Thymus (tissue), 11 donors: Measurements from ENCODE around the gene RELB. TPM values are rescaled to one million over a fixed set of nuclear protein-coding genes. Genes with fewer than 3 reads are reported as not detected.

Experiments used
- DNase-seq, 9 donors: peaks; one replicate each; pipeline ENCODE4 v3.0.0-alpha.2; 2013; ENCODE audit warnings: low spot score in 9 of 9, low read depth in 6 of 9, missing footprints in 1 of 9
- H3K27ac ChIP-seq, 2 donors: one replicate each; pipeline ENCODE4 v1.5.1; 2013; ENCODE audit warnings: control low read depth in 1 of 2, low read depth in 1 of 2, low read length in 1 of 2, mild to moderate bottlenecking in 1 of 2, moderate library complexity in 1 of 2
- H3K27me3 ChIP-seq, 2 donors: one replicate each; pipeline ENCODE4 v1.5.1; 2013; ENCODE audit warnings: low read length in 1 of 2; ENCODE audit not compliant: control insufficient read depth in 2 of 2, insufficient read depth in 1 of 2
- H3K36me3 ChIP-seq, 2 donors: one replicate each; pipeline ENCODE4 v1.5.1; 2013; ENCODE audit warnings: low read length in 1 of 2, mild to moderate bottlenecking in 1 of 2, moderate library complexity in 1 of 2; ENCODE audit not compliant: control insufficient read depth in 2 of 2, insufficient read depth in 2 of 2
- H3K4me1 ChIP-seq, 2 donors: one replicate each; pipeline ENCODE4 v1.5.1; 2013; ENCODE audit warnings: low read length in 2 of 2; ENCODE audit not compliant: control insufficient read depth in 2 of 2, insufficient read depth in 2 of 2
- H3K4me3 ChIP-seq, 2 donors: one replicate each; pipeline ENCODE4 v1.5.1; 2013; ENCODE audit warnings: low read length in 2 of 2, control low read depth in 1 of 2, mild to moderate bottlenecking in 1 of 2
- H3K9me3 ChIP-seq, 2 donors: one replicate each; pipeline ENCODE4 v1.5.1; 2013; ENCODE audit warnings: low read length in 1 of 2, mild to moderate bottlenecking in 1 of 2; ENCODE audit not compliant: control insufficient read depth in 2 of 2, insufficient read depth in 1 of 2
- WGBS: extraction: QIAGEN DNeasy Blood & Tissue Kit; methylation state at CpG from one replicate; pipeline ENCODE4 v1.1.7; 2013; 5-methylcytosine and 5-hydroxymethylcytosine counted together
- polyA plus RNA-seq: library from polyadenylated mRNA; stranded (reverse); fragments of 200-250 nt; gene quantifications from one replicate; pipeline ENCODE4 v1.2.3, GENCODE V29; 2013
- total RNA-seq: library from RNA; stranded (reverse); fragments of 120-200 nt; gene quantifications from one replicate; pipeline ENCODE4 v1.2.4, GENCODE V29; 2013
- donor health status: healthy.

The RELB gene
- total and polyA plus RNA-seq, 2 donors: 16.9 to 24.1 TPM

GRCh38 chr19:45045671-45046353 is 44.5 kb downstream of the RELB start:
- H3K9me3 ChIP-seq: no peaks in the 10 kb centered on the region
- H3K27ac ChIP-seq: no peak overlapping the region
- peaks cover 43 to 52% of the 10 kb centered on the region in 2 donors for H3K36me3 ChIP-seq
- WGBS: 97% methylated on average over 14 of the region's 14 CpGs
- H3K27me3 ChIP-seq: no peaks in the 10 kb centered on the region
- DNase-seq: no peak
- H3K4me1 ChIP-seq: no peaks in the 10 kb centered on the region
- H3K4me3 ChIP-seq: no peak overlapping the region

- 97% methylated on average over 7 of the region's 7 CpGs for WGBS
- Histone ChIP-seq H3K4me1 (no peaks in the 10 kb centered on the region), H3K36me3 (peaks cover 42 to 48% of the 10 kb centered on the region in 2 donors), H3K9me3 (no peaks in the 10 kb centered on the region), H3K27ac (no peak overlapping the region), H3K27me3 (no peaks in the 10 kb centered on the region), H3K4me3 (no peak overlapping the region)
- DNase-seq: no peak
Measured at GRCh38 chr19:45046355-45046754, 45.1 kb downstream of the RELB start.

GRCh38 chr19:45047188-45047797 is 46.0 kb downstream of the RELB start:
- Histone ChIP-seq H3K4me1 (no peaks in the 10 kb centered on the region), H3K36me3 (peaks cover 40 to 44% of the 10 kb centered on the region in 2 donors), H3K27ac (no peak overlapping the region), H3K27me3 (no peaks in the 10 kb centered on the region), H3K9me3 (no peaks in the 10 kb centered on the region), H3K4me3 (no peak overlapping the region)
- peak in 1 of 9 donors; percentile 11 for DNase-seq
- 46% methylated on average over 7 of the region's 7 CpGs for WGBS

GRCh38 chr19:45049073-45049736 is 47.9 kb downstream of the RELB start:
- Histone ChIP-seq H3K27me3 (no peaks in the 10 kb centered on the region), H3K4me3 (no peak overlapping the region), H3K27ac (no peak overlapping the region), H3K9me3 (no peaks in the 10 kb centered on the region), H3K36me3 (peaks cover 45 to 48% of the 10 kb centered on the region in 2 donors), H3K4me1 (no peaks in the 10 kb centered on the region)
- 96% methylated on average over 8 of the region's 8 CpGs for WGBS
- DNase-seq: no peak

GRCh38 chr19:45050036-45050435 is 48.8 kb downstream of the RELB start:
- no peaks in the 10 kb centered on the region for H3K9me3 ChIP-seq
- H3K27ac ChIP-seq: no peak overlapping the region
- no peak overlapping the region for H3K4me3 ChIP-seq
- WGBS: 96% methylated on average over 6 of the region's 6 CpGs
- H3K27me3 ChIP-seq: no peaks in the 10 kb centered on the region
- H3K4me1 ChIP-seq: no peaks in the 10 kb centered on the region
- peaks cover 44 to 48% of the 10 kb centered on the region in 2 donors for H3K36me3 ChIP-seq
- DNase-seq: no peak

- no peaks in the 10 kb centered on the region for H3K9me3 ChIP-seq
- peak overlapping the region in 1 of 2 donors; percentile 18 for H3K27ac ChIP-seq
- peaks cover 45 to 55% of the 10 kb centered on the region in 2 donors for H3K36me3 ChIP-seq
- no peak for DNase-seq
- no peaks in the 10 kb centered on the region for H3K4me1 ChIP-seq
- 91% methylated on average over 9 of the region's 9 CpGs for WGBS
- H3K4me3 ChIP-seq: no peak overlapping the region
- no peaks in the 10 kb centered on the region for H3K27me3 ChIP-seq
Measured at GRCh38 chr19:45051929-45052579, 50.8 kb downstream of the RELB start.

GRCh38 chr19:45056831-45057230 is 55.6 kb downstream of the RELB start:
- no peak overlapping the region for H3K27ac ChIP-seq
- H3K9me3 ChIP-seq: peaks cover 0 to 1% of the 10 kb centered on the region in 2 donors

GRCh38 chr19:45057444-45057843 is 56.2 kb downstream of the RELB start:
- WGBS: 96% methylated on average over 9 of the region's 9 CpGs
- no peaks in the 10 kb centered on the region for H3K27me3 ChIP-seq
- no peak overlapping the region for H3K27ac ChIP-seq
- no peak for DNase-seq
- no peaks in the 10 kb centered on the region for H3K4me1 ChIP-seq
- H3K9me3 ChIP-seq: peaks cover 0 to 1% of the 10 kb centered on the region in 2 donors
- no peak overlapping the region for H3K4me3 ChIP-seq
- peaks cover 87 to 93% of the 10 kb centered on the region in 2 donors for H3K36me3 ChIP-seq

More at GRCh38 chr19:45056831-45057230, 55.6 kb downstream of the RELB start:
- H3K4me1 ChIP-seq: no peaks in the 10 kb centered on the region
- no peak overlapping the region for H3K4me3 ChIP-seq
- no peaks in the 10 kb centered on the region for H3K27me3 ChIP-seq
- DNase-seq: no peak
- peaks cover 89 to 94% of the 10 kb centered on the region in 2 donors for H3K36me3 ChIP-seq
- 88% methylated on average over 8 of the region's 8 CpGs for WGBS
